Measurements from ENCODE around the gene FRRS1.

DNA sequence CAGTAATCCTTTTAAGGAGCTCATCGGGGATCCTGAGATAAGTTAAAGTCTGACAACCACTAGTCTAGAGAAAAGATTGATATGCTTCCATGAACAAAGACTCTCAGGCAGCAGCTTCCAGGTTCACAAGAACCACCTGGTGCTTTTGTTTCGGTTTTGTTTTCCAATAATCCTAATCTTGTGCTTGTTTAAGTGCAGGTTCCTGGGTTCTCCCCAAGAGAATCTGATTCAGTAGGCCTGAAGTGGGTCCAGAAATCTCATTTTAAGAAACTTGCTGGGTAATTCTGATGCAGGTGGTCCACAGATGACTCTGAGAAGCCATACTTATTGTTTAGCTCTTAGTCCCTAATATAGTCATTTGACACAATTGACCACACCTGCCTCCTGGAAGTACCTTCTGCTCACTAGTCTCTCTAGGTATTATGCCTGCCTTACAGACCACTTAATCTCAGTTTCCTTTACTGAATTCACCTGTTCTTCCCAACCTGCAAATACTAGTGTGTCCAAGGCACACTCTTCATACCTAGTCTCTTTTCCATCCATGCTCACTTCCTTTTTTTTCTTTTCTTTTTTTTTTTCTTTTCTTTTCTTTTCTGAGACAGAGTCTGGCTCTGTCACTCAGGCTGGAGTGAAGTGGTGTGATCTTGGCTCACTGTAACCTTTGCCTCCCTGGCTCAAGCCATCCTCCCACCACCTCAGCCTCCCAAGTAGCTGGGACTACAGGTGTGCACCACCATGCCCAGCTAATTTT, 20.5 kb upstream of the FRRS1 start:
- TF ChIP-seq POLR2A (IDR thresholded peaks at IDR 0.05) (no peak), EP300 (IDR thresholded peaks at IDR 0.05) (no peak)
- TF ChIP-seq, protein P1, sequence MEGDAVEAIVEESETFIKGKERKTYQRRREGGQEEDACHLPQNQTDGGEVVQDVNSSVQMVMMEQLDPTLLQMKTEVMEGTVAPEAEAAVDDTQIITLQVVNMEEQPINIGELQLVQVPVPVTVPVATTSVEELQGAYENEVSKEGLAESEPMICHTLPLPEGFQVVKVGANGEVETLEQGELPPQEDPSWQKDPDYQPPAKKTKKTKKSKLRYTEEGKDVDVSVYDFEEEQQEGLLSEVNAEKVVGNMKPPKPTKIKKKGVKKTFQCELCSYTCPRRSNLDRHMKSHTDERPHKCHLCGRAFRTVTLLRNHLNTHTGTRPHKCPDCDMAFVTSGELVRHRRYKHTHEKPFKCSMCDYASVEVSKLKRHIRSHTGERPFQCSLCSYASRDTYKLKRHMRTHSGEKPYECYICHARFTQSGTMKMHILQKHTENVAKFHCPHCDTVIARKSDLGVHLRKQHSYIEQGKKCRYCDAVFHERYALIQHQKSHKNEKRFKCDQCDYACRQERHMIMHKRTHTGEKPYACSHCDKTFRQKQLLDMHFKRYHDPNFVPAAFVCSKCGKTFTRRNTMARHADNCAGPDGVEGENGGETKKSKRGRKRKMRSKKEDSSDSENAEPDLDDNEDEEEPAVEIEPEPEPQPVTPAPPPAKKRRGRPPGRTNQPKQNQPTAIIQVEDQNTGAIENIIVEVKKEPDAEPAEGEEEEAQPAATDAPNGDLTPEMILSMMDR (IDR thresholded peaks at IDR 0.05), result no peak
